Ectodermal cell (in vitro differentiated cells): Measurements from ENCODE around the gene CABP4. TPM values are rescaled to one million over a fixed set of nuclear protein-coding genes. Genes with fewer than 3 reads are reported as not detected.

Experiments used
- H3K27ac ChIP-seq: 2 replicates; pipeline ENCODE4 v1.7.0; 2013; ENCODE audit warnings: mild to moderate bottlenecking, low read depth, low read length; ENCODE audit not compliant: insufficient read depth, poor library complexity, severe bottlenecking
- H3K27me3 ChIP-seq: 2 replicates; pipeline ENCODE4 v1.7.0; 2013; ENCODE audit warnings: mild to moderate bottlenecking, low read length; ENCODE audit not compliant: insufficient read depth, control insufficient read depth, poor library complexity, severe bottlenecking
- H3K36me3 ChIP-seq: one replicate; pipeline ENCODE4 v1.7.0; 2013; ENCODE audit warnings: low read length; ENCODE audit not compliant: control insufficient read depth, insufficient read depth
- H3K4me1 ChIP-seq: one replicate; pipeline ENCODE4 v1.7.0; 2013; ENCODE audit warnings: low read length; ENCODE audit not compliant: control insufficient read depth, insufficient read depth
- H3K4me3 ChIP-seq: 2 replicates; pipeline ENCODE4 v1.7.0; 2013; ENCODE audit warnings: low read depth, low read length, control low read depth; ENCODE audit not compliant: insufficient read depth
- H3K9me3 ChIP-seq: 2 replicates; pipeline ENCODE4 v1.7.0; 2013; ENCODE audit warnings: mild to moderate bottlenecking, low read length, moderate library complexity; ENCODE audit not compliant: control insufficient read depth
- WGBS, 2 experiments: methylation state at CpG; one replicate each; pipeline ENCODE4 v1.1.7; 2013; ENCODE audit warnings: missing lambda C conversion rate in 2 of 2; 5-methylcytosine and 5-hydroxymethylcytosine counted together
- polyA plus RNA-seq, 4 experiments: library from polyadenylated mRNA; stranded (reverse); fragments of 50-300 nt; gene quantifications; one replicate each; pipeline ENCODE4 v1.2.3, GENCODE V29; 2013

The CABP4 gene
- not detected for polyA plus RNA-seq (2013, experiment 1 of 4)
- polyA plus RNA-seq (2013, experiment 2 of 4), result not detected
- not detected for polyA plus RNA-seq (2013, experiment 3 of 4)
- not detected for polyA plus RNA-seq (2013, experiment 4 of 4)

- no peaks in the 10 kb centered on the region for H3K27me3 ChIP-seq
- no peak within 1 kb of the TSS for H3K4me3 ChIP-seq
- H3K36me3 ChIP-seq, result no peaks in the 10 kb centered on the region
- 88 to 90% methylated on average over 3 of the region's 3 CpGs for WGBS, 2 experiments
- H3K4me1 ChIP-seq, result peaks cover 5% of the 10 kb centered on the region
- no peaks in the 10 kb centered on the region for H3K9me3 ChIP-seq
- no peak within 1 kb of the TSS for H3K27ac ChIP-seq
Measured at GRCh38 chr11:67455054-67455453, at the start of gene CABP4. Gene CABP4, plus strand, starts transcription at chr11:67455354. Its CDS starts 70 bp downstream, at chr11:67455424.

DNA sequence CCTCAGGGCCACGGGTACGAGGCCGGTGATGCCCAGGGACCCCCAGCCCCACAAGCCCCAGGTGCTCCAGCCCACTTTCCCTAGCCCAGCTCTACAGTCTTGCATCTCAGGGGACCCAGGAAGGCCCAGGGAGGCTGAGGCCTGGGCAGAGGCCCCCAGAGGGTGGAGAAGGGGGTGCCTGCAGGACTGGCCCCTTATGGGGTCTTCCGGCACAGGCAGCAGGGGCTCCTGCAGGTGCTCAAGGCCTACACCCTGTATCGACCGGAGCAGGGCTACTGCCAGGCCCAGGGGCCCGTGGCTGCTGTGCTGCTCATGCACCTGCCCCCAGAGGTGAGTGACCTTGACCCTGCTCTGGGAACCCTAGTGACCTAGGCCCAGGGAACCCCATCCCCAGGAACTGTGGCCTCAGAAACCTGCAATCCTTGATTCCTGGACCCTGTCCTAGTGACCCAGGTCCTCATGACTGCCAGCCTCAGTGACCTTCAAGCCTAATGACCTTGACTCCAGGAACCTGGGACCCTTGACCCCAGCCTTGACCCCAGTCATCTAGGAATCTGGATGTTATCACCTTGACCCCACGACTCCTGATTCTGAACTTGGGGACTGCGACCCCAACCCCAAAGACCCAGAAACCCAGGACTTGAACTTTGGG lies 49.3 kb upstream of the CABP4 start:
- Histone ChIP-seq H3K4me1 (peaks cover 6% of the 10 kb centered on the region), H3K9me3 (no peaks in the 10 kb centered on the region), H3K36me3 (no peaks in the 10 kb centered on the region), H3K4me3 (no peak overlapping the region), H3K27me3 (no peaks in the 10 kb centered on the region), H3K27ac (no peak overlapping the region)
- whole genome bisulfite sequencing, 2 experiments, result 91 to 94% methylated on average over 9 of the region's 9 CpGs

DNA sequence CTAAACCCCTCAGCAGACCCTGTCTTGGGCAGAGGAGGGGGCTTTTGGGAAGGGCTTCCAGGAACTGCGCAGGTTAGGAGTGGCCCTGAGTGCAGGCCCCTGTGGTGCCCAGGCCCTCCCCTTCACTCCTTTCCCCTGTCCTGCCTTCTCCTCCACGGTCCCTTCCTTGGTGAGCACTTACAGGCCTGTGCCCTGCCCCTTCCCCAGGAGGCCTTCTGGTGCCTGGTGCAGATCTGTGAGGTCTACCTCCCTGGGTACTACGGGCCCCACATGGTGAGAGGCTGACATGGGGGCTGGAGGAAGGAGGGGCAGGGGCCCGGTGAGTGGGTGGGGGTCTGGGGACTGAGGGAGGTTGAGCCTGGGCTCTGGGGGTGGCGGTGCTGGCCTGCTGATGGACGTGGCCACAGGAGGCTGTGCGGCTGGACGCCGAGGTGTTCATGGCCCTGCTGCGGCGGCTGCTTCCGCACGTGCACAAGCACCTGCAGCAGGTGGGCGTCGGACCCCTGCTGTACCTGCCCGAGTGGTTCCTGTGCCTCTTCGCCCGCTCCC lies 48.7 kb upstream of the CABP4 start:
- Histone ChIP-seq H3K36me3 (no peaks in the 10 kb centered on the region), H3K9me3 (no peaks in the 10 kb centered on the region), H3K27ac (no peak overlapping the region), H3K4me1 (peaks cover 12% of the 10 kb centered on the region), H3K27me3 (no peaks in the 10 kb centered on the region), H3K4me3 (no peak overlapping the region)
- 92 to 93% methylated on average over 18 of the region's 18 CpGs for WGBS, 2 experiments

GRCh38 chr11:67406969-67407687 lies 48.0 kb upstream of the CABP4 start:
- no peaks in the 10 kb centered on the region for H3K36me3 ChIP-seq
- H3K27ac ChIP-seq, result no peak overlapping the region
- H3K27me3 ChIP-seq, result peaks cover 1% of the 10 kb centered on the region
- peaks cover 16% of the 10 kb centered on the region for H3K4me1 ChIP-seq
- H3K4me3 ChIP-seq, result no peak overlapping the region
- 78 to 83% methylated on average over 12 of the region's 12 CpGs for WGBS, 2 experiments
- no peaks in the 10 kb centered on the region for H3K9me3 ChIP-seq

DNA sequence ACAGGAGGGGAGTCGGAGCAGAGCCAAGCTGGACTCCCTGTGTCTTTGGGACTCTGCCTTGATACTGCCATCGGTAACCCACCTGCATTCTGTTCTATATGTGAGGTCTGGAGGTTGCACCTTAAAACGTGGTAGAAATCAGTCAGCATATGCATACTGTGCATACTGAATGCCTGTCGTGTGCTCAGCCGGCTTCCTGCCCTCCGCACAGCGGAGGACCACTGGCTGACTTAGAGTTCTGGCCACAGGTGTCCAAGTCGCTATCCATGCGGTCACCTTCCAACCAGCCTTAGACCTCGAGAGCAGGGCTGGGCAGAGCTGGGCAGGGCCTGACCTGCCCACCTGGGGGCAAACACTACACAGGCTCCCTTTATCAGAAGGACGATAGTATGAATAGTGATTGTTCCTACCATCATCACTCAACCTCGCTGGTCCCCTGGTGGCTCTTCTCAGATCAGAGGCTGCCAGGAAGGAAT lies 47.4 kb upstream of the CABP4 start:
- H3K4me3 ChIP-seq, result no peak overlapping the region
- H3K27me3 ChIP-seq, result peaks cover 6% of the 10 kb centered on the region
- WGBS, 2 experiments, result 86 to 88% methylated on average over 12 of the region's 12 CpGs
- H3K27ac ChIP-seq, result no peak overlapping the region
- H3K4me1 ChIP-seq, result peaks cover 16% of the 10 kb centered on the region
- no peaks in the 10 kb centered on the region for H3K9me3 ChIP-seq
- H3K36me3 ChIP-seq, result no peaks in the 10 kb centered on the region

- no peak overlapping the region for H3K27ac ChIP-seq
- H3K9me3 ChIP-seq, result no peaks in the 10 kb centered on the region
- 89 to 93% methylated on average over 18 of the region's 18 CpGs for WGBS, 2 experiments
- peaks cover 14% of the 10 kb centered on the region for H3K4me1 ChIP-seq
- H3K27me3 ChIP-seq, result peaks cover 6% of the 10 kb centered on the region
- H3K4me3 ChIP-seq, result no peak overlapping the region
- H3K36me3 ChIP-seq, result no peaks in the 10 kb centered on the region
Measured at GRCh38 chr11:67408437-67409200, 46.5 kb upstream of the CABP4 start.

GRCh38 chr11:67409261-67409666 lies 45.9 kb upstream of the CABP4 start:
- WGBS, 2 experiments, result 90 to 94% methylated on average over 24 of the region's 24 CpGs

DNA sequence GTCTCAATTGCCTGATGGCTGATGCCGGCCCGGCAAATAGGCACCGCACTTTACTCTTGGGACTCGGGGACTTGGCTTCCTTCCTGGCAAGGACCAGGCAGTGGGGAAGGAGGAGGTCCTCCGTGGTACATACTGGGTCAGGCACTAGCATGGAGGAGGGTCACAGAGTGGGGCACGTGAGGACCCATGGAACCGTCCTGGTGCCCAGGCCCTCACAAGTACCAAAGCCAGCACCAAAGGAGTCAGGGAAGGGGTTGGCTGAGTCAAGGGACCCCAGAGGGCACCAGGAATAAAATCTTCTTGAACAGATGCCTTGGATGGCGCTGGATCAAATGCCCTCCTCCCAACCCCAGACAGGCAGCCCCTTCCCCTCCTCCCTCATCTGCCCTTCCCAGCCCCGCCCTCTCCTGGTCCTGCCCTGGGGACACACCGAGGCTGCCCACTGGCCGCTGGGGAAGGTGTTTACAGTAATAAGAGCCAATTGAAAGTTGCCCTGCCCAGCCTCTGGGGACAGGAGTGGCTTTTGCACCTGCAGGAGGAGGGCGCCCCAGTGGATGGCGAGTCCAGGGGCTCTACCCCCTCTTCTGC lies 45.3 kb upstream of the CABP4 start:
- H3K36me3 ChIP-seq, result no peaks in the 10 kb centered on the region
- H3K27ac ChIP-seq, result no peak overlapping the region
- H3K27me3 ChIP-seq, result peaks cover 16% of the 10 kb centered on the region
- H3K4me3 ChIP-seq, result no peak overlapping the region
- peaks cover 11% of the 10 kb centered on the region for H3K4me1 ChIP-seq
- H3K9me3 ChIP-seq, result no peaks in the 10 kb centered on the region
- 61 to 66% methylated on average over 13 of the region's 13 CpGs for WGBS, 2 experiments

More at GRCh38 chr11:67409261-67409666, 45.9 kb upstream of the CABP4 start:
- H3K4me1 ChIP-seq, result peaks cover 11% of the 10 kb centered on the region
- H3K27me3 ChIP-seq, result peaks cover 10% of the 10 kb centered on the region
- no peak overlapping the region for H3K4me3 ChIP-seq
- H3K27ac ChIP-seq, result no peak overlapping the region
- no peaks in the 10 kb centered on the region for H3K36me3 ChIP-seq
- H3K9me3 ChIP-seq, result no peaks in the 10 kb centered on the region

GRCh38 chr11:67410369-67410831 lies 44.8 kb upstream of the CABP4 start:
- WGBS, 2 experiments, result 81 to 84% methylated on average over 15 of the region's 15 CpGs
- peaks cover 21% of the 10 kb centered on the region for H3K27me3 ChIP-seq

More at GRCh38 chr11:67410369-67410831, 44.8 kb upstream of the CABP4 start:
- Histone ChIP-seq H3K36me3 (no peaks in the 10 kb centered on the region), H3K4me3 (no peak overlapping the region), H3K4me1 (peaks cover 11% of the 10 kb centered on the region), H3K9me3 (no peaks in the 10 kb centered on the region), H3K27ac (no peak overlapping the region)
